Limb (tissue), 2 donors: ENCODE measurements around the gene PRSS2.
A peak's percentile ranks its signal among the peaks of the same experiment; 100 is the strongest.
"Not testable (repeated sequence)": the region's sequence is repeated elsewhere in the genome, so short reads cannot be mapped to it uniquely, and the experiment has no call there.

Experiments
- DNase-seq, 2 donors: peaks; one replicate each; pipeline ENCODE4 v3.0.0-alpha.2; 2016; ENCODE audit errors: extremely low spot score in 2 of 2

Gene PRSS2

DNA sequence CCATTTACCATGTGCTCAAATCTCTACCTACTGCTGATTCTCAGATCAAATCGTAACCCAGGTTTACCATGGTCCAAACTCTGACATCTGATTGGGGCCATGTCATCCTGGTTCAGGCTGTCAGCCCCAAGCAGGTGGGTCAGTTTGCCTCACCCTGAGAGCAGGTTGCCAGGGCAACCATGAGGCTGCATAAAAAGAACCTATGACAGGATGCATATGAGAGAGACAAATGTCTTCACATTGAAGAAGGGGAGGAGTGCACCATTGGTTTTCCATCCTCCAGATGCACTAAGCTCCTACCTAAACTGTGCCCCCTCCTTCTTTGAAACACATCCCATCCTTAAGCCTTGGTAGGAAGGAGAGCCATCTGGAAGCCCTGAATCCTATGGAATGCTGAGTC, 11.3 kb upstream of the PRSS2 start:
- no peak for DNase-seq

DNA sequence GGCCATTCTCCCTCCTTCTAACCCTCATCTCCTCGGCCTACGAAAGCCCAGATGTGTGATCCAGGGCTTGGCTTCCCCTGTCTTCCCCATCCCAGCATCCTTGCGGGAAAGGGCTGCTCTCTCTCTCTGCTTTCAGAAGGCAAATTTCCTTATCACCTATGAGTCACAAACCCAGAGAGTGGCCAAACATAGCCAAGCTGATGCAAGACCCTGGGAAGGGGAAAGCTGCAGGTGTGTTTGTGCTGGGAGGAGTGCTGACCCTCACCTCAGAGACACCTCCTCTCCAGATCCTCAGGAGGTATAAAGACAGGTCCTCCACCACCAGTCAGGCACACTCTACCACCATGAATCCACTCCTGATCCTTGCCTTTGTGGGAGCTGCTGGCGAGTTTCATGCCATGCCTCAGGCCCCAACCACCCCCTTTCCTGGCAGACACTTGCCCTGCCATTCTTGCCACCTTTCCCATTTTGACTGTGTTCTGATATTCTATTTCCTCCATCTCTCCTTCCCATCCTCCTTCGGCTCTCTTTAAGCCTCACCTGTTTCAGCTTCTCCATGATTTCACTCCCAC, 10.6 kb upstream of the PRSS2 start:
- DNase-seq, result no peak

DNA sequence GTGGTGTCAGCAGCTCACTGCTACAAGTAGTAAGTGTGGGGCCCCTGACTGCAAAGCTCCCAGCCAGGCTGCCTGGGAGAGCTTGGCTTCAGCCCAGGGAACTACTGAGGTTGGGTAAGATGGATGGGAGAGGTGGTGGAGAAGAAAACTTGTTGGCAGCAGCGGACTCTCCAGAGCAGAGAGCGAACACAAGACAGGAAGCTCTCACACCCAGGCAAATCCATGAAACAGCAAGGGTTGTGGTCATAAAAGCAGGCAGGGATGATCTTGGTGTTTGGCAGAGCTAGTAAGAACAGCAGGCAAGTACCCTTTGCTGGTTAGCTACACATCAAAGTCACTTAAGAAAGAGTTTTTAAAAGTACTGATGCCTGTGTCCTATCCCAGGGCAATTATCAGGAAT, 9.2 kb upstream of the PRSS2 start:
- DNase-seq, result not testable (repeated sequence)

DNA sequence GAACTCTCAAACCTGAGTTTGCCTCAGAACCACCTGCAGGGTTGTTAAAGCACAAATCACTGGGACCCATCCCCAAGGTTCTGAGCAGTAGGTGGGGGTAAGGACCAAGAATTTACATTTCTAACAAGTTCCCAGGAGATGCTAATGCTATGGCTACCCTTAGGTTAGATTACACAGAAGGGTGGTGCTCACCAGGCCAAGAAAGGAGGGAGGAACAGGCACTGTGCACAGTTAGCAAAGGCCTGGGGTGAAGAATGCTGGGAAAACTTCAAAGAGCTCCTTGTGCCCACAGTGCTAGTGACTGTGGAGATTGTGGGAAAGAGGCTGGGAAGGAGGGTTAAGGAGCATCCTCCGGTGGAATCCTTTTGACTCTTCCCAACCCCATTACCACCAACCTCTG, 8.7 kb upstream of the PRSS2 start:
- no peak for DNase-seq

DNA sequence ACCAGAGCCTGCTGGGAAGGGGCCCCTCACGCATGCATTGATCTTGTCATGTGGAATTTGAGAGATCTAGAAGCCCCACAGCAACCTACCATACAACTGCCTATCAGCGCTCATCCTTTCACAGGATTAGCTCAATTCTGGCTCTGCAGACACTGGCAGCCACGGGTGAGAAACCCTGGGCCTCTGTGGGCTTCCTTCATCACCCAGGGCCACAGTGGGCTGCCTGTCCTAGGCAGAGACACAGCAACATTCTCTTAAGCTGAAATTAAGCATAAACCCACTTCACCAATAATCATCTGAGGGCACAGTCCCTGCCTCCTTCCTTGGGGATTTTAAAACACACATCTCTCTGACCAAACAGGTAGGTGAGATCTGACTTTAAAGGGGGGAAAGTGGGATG, 3.3 kb upstream of the PRSS2 start:
- no peak for DNase-seq

DNA sequence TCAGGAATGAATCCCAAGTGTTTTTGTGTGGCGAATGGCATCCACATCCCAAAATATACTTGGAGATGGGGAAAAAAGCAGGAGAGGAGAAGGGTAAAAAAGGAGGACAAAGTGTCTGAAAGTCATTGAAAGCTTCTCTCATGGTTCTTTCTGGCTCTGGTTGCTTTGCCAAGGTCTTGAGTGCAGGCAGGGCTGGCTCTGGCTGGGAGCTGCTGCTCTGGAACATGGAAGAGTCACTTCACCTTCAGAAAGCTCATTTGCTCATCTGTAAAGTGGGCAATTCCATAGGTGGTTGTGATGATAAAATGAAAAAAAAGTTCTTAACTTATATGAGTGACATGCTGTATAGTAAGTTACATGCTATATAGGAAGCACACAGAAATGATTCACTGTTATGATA, 2.9 kb upstream of the PRSS2 start:
- no peak for DNase-seq

DNA sequence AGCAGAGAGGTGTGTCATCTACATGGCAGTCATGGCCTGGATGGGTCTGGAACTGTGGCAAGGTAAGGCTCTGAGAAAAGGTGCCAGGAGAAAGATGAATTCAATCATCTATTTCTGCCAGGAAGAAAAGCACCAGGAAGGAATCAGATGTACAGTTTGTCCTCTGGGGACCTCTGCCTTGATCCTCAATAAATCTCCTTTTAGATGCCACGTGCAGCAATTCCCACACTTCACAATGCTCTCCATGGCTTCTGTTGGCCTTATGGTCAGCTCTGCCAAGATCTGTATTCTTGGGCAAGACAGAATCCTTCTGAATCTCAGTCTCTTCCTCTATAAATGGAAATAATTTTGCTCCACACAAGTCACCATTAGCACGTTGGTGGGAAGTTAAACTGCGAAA, 1.9 kb upstream of the PRSS2 start:
- DNase-seq, result not testable (repeated sequence)

DNA sequence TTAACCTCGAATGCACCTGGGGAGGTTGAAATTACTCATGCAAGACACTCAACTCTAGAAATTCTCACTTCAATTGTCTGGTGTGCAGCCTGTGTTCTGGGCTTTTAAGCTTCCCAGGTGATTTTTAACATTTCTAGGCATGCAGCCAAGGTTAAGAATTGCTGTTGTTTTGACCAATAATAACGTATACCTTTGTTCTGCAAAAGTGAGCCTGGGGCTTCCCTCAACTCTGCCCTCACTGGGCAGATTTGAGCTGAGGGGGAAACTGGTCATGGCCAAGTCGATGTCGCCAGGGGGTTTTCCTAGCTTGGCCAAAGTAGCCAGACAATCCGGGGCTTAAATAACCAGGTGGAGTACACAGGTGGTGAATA, 568 bp downstream of the PRSS2 start:
- no peak for DNase-seq

DNA sequence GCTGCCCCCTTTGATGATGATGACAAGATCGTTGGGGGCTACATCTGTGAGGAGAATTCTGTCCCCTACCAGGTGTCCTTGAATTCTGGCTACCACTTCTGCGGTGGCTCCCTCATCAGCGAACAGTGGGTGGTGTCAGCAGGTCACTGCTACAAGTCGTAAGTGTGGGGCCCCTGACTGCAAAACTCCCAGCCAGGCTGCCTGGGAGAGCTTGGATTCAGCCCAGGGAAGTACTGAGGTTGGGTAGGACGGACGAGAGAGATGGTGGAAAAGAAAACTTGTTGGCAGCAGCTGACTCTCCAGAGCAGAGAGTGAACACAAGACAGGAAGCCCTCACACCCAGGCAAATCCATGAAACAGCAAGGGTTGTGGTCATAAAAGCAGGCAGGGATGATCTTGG, 1.3 kb downstream of the PRSS2 start:
- DNase-seq, result no peak

DNA sequence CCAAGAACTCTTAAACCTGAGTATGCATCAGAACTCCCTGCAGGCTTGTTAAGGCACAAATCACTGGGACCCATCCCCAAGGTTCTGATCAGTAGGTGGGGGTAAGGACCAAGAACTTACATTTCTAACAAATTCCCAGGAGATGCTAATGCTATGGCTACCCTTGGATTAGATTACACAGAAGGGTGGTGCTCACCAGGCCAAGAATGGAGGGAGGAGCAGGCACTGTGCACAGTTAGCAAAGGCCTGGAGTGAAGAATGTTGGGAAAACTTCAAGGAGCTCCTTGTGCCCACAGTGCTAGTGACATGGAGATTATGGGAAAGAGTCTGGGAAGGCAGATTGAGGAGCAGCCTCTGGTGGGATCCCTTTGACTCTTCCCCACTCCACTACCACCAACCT, 1.9 kb downstream of the PRSS2 start:
- no peak for DNase-seq

DNA sequence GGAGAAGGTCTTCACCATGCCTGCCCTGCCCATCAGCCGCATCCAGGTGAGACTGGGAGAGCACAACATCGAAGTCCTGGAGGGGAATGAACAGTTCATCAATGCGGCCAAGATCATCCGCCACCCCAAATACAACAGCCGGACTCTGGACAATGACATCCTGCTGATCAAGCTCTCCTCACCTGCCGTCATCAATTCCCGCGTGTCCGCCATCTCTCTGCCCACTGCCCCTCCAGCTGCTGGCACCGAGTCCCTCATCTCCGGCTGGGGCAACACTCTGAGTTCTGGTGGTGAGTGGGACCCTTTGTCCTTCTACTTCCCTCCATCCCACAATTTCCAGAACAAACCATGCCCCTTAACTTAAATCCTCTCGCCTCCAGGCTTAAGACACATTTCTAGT, 2.5 kb downstream of the PRSS2 start:
- DNase-seq, result no peak

DNA sequence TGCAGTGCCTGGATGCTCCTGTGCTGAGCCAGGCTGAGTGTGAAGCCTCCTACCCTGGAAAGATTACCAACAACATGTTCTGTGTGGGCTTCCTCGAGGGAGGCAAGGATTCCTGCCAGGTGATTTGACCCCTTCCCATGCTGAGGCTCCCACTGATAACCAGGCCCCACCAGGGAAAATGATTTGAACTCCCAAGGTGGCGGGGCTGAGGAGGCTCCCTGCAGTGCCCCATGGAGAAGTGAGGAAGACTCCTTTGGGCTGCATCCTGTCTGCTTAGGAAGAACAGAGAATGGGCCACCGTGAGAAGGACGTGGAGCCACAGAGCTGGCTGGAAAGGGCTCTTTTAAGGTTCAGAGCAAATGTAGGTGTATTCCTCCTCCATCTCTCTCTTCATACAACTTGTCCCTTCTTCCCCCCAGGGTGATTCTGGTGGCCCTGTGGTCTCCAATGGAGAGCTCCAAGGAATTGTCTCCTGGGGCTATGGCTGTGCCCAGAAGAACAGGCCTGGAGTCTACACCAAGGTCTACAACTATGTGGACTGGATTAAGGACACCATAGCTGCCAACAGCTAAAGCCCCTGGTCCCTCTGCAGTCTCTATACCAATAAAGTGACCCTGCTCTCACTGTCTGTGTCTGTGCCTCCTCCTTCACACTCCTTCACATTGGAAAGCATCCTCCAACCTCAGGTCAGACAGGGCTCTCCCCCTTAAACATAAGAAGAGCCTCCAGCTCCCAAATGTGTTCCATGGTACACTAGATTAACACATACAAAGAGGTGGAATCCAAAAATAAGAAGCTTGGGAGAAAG, 3.4 kb downstream of the PRSS2 start:
- no peak for DNase-seq

DNA sequence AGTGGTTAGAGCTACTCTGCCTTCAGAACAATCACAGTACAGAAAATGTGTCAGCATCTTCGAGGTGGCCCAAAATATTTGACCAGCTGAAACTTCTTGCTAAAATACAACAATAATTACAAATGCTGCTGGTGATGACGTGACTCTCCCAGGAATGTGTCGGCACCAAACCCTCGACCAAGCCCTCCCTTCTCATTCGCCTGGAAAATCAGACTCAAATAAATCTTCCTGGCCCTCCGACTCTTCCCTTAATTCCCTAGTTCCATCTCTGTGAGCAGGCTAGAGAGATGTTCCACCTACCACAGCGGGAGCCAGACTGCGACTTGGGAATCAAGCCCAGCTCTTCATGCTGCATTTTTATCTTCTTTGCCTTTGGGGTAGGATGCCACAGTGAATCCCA, 4.1 kb downstream of the PRSS2 start:
- DNase-seq, result no peak

DNA sequence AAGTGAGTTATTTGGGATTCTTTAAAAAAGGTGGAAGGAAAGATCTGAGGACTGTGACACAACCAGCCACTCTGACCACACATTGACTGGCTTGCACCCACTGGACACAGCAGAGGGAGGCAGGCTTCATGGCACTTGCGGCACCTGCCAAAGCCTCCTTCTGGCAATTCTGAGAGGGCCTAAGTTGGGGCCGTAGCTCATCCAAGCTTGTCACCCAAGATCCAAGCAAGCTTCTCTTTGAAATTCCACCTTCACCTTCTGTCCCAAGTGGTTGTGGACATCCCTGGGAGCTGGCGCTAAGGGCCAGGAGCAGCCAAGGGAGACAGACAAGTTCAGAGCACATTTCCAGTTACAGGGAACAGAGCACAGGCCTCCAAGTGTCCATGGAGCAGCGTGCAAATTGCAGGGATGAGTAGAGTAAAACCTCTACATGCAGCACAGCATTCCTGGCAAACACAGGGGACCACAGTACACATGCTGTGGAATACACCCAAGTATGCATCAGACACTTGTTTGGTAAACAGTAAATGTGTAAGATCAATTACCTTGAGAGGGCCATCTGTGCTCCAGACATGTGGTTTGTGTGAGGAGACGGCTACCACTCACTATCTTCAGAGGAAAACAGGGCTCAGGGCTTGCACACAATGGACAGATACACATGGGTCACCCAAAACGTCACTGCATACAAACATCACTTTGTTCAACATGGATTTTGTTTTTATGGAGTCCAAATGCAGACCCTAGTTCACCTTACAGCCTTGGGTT, 4.8 kb downstream of the PRSS2 start:
- not testable (repeated sequence) for DNase-seq

DNA sequence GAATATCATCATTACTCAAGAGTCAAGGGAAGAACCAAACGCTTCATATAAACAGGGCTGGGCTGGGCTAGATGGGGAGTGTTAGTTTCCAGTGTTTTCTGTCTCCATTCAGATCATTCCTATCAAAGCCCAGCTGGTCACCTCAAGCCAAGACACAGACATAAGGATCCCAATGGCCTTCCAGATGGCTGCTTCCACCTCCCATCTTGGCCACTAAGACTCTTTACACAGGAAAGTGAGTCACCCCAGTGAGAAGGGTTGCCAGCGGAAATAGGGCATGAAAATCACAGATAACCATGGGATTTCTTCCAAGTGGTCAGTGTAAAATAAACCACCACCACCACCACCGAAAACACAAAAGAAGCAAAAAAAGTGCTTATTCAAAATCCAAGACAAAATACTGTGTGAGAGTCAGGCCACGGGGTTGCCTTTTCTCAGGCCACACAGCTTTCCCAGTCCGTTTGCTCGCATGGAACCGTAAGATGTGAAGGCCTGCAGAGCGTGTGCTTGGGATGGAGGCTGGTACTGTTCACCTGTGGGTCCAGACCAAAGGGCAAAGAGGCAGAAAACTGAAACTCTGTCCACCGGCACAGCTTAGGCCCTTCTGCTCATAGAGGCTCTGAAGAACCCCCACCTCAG, 5.6 kb downstream of the PRSS2 start:
- DNase-seq, result no peak

DNA sequence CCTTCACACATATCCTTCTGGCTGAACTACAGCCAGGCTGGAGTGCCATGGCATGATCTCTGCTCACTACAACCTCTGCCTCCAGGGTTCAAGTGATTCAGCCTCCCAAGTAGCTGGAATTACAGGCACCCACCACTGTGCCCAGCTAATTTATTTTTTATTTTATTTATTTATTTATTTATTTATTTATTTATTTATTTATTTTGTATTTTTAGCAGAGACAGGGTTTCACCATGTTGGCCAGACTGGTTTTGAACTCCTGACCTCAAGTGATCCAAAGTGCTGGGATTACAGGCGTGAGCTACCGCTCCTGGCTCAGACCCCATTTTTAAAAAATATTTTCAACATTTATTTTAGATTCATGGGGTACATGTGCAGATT, 6.1 kb downstream of the PRSS2 start:
- DNase-seq, result not testable (repeated sequence)

DNA sequence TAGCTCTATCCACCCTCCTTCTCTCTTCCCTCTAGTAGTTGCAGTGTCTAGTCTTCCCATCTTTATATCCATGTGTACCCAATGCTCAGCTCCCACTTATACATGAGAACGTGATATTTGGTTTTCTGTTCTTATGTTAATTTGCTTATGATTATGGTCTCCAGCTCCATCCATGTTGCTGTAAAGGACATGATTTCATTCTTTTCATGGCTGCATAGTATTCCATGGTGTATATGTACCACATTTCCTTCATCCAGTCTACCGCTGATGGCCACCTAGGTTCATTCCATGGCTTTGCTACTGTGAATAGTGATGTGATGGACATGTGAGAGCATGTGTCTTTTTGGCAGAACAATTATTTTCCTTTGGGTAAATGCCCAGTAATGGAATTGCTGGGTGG, 6.5 kb downstream of the PRSS2 start:
- no peak for DNase-seq

DNA sequence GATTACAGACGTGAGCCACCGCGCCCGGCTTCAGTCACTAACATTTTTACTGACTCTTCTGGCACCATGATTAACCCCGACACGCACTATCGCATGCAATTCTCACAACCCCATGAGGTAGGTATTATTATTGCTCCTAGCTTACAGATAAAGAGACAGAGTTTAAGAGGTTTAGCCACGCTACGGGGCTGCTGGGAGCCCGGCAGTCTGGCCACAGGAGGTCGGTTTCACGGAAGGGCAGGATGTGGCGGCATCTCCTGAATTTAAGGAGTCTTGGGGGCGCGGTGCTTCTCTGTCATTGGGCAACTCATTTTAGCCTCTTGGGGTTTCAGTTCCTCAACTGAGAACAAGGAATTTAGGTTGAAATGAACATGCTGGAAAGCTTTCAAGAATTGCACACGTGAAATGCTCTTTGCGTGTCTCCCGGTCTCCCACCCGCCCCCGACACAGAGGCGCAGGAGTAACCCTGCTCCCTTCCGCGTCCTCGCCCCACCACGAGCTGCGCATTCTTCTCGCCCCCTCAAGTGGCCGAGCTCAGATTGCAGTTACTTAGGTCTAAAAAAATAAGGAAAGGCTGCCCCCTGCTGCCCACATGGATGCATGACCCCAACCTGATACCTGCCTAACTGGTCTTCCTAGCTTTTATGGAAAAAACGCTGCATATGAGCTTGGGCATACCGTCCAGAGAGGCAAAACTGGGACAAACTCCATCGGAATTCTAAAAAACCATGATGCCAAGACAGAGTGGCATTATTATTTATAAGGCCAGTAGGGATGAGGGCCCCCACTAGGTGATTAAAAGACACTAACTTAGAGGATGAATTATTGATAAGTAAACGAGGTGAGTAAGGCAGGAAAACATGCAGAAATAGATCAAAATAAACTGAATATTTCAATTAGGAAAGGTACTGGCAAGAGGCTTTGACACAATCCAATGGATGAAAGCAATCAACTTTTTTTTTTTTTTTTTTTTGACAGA, 12.4 kb downstream of the PRSS2 start:
- peak; percentile 87 to 90 for DNase-seq

DNA sequence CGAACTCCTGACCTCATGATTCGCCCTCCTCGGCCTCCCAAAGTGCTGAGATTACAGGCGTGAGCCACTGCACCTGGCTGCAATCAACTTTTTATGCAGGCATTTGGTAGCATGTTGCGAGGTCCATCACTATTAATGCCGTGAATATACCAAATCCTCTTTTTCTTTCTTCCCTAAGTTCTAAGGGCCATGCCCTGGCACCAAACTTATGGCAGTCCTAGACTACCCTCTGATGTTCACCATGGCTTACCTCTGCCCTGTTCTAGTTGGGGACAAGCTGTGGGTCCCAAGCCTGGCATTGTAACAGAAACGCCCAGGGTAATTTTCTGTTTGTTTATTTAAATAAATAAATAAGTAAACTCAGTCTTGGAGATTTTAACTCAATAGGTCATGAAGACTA, 13.3 kb downstream of the PRSS2 start:
- DNase-seq, result no peak

DNA sequence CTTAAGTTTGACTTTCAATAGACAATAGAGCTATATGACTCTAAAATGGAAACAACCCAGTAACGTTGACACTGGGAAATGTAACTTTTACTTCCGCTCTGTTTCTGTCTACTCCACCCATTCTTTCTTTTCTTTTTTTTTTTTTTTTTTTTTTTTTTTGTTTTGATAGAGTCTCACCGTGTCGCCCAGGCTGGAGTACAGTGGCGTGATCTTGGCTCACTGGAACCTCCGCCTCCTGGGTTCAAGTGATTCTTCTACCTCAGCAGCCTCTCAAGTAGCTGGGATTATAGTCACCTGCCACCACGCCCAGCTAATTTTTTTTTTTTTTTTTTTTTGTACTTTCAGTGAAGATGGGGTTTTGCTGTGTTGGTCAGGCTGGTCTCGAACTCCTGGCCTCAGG, 13.9 kb downstream of the PRSS2 start:
- DNase-seq, result no peak

DNA sequence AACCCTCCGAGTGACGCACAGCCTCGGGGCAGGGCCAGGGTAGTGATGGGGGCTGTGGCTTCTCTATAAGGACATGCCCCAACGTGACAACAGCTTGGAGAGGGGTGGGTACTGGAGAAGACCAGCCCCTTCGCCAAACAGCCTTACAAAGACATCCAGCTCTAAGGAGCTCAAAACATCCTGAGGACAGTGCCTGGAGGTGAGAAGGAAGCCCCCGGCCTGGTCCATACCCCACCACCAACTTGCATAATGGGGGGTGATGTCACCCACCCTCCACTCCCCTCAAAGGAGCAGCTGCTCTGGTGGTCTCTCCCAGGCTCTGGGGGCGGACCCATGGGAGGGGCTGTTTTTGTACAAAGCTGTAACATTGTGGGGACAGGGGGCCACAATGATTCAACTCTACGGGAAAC, 15.1 kb downstream of the PRSS2 start:
- no peak for DNase-seq
